ENCODE results near the gene MTCH1.

DNA sequence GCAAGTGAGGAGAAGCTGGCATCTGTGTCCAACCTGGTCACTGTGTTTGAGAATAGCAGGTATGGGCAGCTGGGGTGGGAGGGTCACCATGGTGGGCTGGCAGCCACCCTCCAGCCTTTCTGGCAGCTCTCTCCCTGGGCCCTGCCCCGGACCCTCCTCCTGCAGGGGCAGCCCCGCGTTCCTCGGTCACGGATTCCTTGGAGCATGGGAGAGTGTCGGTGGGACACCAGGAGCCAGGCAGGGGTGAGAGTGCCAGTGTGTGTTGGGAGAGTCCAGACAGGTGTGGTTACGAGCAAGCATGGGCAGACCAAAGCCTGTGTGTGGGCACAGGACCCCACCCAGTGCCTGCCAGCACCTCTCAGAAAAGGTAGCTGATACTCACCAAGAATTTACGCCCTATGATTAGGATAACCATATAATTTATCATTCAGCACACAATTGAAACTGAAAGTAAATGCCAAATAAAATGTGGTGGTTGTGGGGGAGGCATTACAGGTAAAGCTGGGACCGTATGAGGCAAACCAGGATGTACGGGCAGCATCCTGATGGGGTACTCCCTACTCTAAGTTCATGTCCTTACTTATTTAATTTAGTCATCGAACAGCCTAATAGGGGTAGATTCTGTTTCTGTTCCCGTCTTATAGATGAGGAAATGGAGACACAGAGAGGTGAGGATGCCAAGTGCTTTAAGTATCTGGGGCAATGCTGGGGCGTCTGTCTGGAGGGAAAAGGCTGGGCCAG is 20.0 kb upstream of the MTCH1 start:
- TF ChIP-seq, protein P1, sequence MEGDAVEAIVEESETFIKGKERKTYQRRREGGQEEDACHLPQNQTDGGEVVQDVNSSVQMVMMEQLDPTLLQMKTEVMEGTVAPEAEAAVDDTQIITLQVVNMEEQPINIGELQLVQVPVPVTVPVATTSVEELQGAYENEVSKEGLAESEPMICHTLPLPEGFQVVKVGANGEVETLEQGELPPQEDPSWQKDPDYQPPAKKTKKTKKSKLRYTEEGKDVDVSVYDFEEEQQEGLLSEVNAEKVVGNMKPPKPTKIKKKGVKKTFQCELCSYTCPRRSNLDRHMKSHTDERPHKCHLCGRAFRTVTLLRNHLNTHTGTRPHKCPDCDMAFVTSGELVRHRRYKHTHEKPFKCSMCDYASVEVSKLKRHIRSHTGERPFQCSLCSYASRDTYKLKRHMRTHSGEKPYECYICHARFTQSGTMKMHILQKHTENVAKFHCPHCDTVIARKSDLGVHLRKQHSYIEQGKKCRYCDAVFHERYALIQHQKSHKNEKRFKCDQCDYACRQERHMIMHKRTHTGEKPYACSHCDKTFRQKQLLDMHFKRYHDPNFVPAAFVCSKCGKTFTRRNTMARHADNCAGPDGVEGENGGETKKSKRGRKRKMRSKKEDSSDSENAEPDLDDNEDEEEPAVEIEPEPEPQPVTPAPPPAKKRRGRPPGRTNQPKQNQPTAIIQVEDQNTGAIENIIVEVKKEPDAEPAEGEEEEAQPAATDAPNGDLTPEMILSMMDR (IDR thresholded peaks at IDR 0.05), result no peak
- no peak for TF ChIP-seq POLR2A (IDR thresholded peaks at IDR 0.05)
